K562 (cell line): Measurements from ENCODE around the gene ID2. TPM values are rescaled to one million over a fixed set of nuclear protein-coding genes. Genes with fewer than 3 reads are reported as not detected.

ENCODE experiments used
- DDX20 ChIP-seq: fragments of 450-650 bp; IDR thresholded peaks from 2 replicates; pipeline ENCODE4 v1.6.1; 2016; ENCODE audit warnings: missing genetic modification characterization, low read depth, mild to moderate bottlenecking, missing compliant biosample characterization, moderate library complexity
- KAT7 ChIP-seq: sonication (generic); formaldehyde crosslinking; IDR thresholded peaks from 2 replicates; pipeline ENCODE4 v1.8.0; 2022; ENCODE audit warnings: missing genetic modification reagents, mild to moderate bottlenecking, borderline replicate concordance
- MEF2A ChIP-seq: IDR thresholded peaks from 2 replicates; pipeline ENCODE4 v1.6.1; 2011; ENCODE audit warnings: low read depth, mild to moderate bottlenecking, low read length, moderate library complexity; ENCODE audit not compliant: control insufficient read depth
- NFIC ChIP-seq: fragments of 450-650 bp; IDR thresholded peaks from 2 replicates; pipeline ENCODE4 v1.6.1; 2017; ENCODE audit warnings: mild to moderate bottlenecking, inconsistent platforms
- RERE ChIP-seq: sonication (generic); formaldehyde crosslinking; IDR thresholded peaks from 2 replicates; pipeline ENCODE4 v1.8.0; 2023; ENCODE audit warnings: missing genetic modification reagents, mild to moderate bottlenecking, borderline replicate concordance
- REST ChIP-seq, 2 experiments: fragments of 450-650 bp; formaldehyde crosslinking in 1 of 2; IDR thresholded peaks; 2 replicates each; pipeline versions ENCODE4 v1.4.0 to v1.6.1; 2014 to 2020; ENCODE audit warnings: mild to moderate bottlenecking in 2 of 2, borderline replicate concordance in 1 of 2, low read depth in 1 of 2
- SLC30A9 ChIP-seq: fragments of 250-450 bp; sonication (Bioruptor Pico); IDR thresholded peaks from 2 replicates; pipeline ENCODE4 v1.8.0; 2022; ENCODE audit warnings: mild to moderate bottlenecking, moderate library complexity
- SRSF7 ChIP-seq: fragments of 200-400 bp; formaldehyde crosslinking; optimal IDR thresholded peaks from 2 replicates; pipeline ENCODE3; 2017; ENCODE audit warnings: mild to moderate bottlenecking, low read depth, low read length
- TCF7L2 ChIP-seq: fragments of 150-350 bp; IDR thresholded peaks from 2 replicates; pipeline ENCODE4 v1.6.1; 2016; ENCODE audit warnings: low read depth, mild to moderate bottlenecking, low read length, moderate library complexity
- ZBTB49 ChIP-seq: sonication (generic); formaldehyde crosslinking; IDR thresholded peaks from 2 replicates; pipeline ENCODE4 v1.8.0; 2022; ENCODE audit warnings: missing genetic modification reagents, mild to moderate bottlenecking, borderline replicate concordance
- polyA plus RNA-seq, 8 experiments: library from polyadenylated mRNA; depleted of rRNA in 4 of 8; stranded (reverse) in 5 of 8; unstranded in 3 of 8; fragments of >200 nt; fragmentation: Nextera tagmentation in 2 of 8; fragmentation: Illumina TruSeq in 1 of 8; extraction: Ambion mirVana in 2 of 8; extraction: Trizol in 1 of 8; gene quantifications; 2 replicates each; pipeline versions ENCODE4 v1.2.1 to v1.2.3, GENCODE V29; 2011 to 2014; ENCODE audit warnings: inconsistent platforms in 1 of 8, missing spikeins in 1 of 8
- total RNA-seq, 7 experiments: library from RNA; depleted of rRNA in 6 of 7; stranded (reverse); fragments of >200 nt in 6 of 7; fragmentation: Illumina TruSeq in 2 of 7; extraction: Trizol in 2 of 7; gene quantifications; 2 replicates each; pipeline versions ENCODE4 v1.2.1 to v1.2.3, GENCODE V29; 2011 to 2021; ENCODE audit warnings: low replicate concordance in 1 of 7

The ID2 gene
- total and polyA plus RNA-seq, 9 of the 15 experiments (the other 6 are each of a cell fraction or from before 2014, with no cell fraction given), result 8.0 to 35.7 (median 16.6) TPM

- TF ChIP-seq RERE (CRISPR knock-in tag) (no peak), KAT7 (CRISPR knock-in tag) (no peak), REST (IDR thresholded peaks at IDR 0.05; ENCODE audit: borderline replicate concordance) (peak; percentile 81), REST (CRISPR knock-in tag; IDR thresholded peaks at IDR 0.05; ENCODE audit: low read depth) (no peak), DDX20 (tag) (no peak), NFIC (peak; percentile 71; the same call in 1 of the 2 replicates), ZBTB49 (CRISPR knock-in tag) (no peak), TCF7L2 (no peak), SLC30A9 (no peak), MEF2A (no peak), SRSF7 (no peak)
Observed at GRCh38 chr2:8644605-8645175, 37.2 kb upstream of the ID2 start (continued).
